ENCODE measurements around the gene NKAIN4.

- TF ChIP-seq EZH2phosphoT487 (IDR thresholded peaks at IDR 0.05; ENCODE audit: borderline replicate concordance, low read length) (no peak), CTCF (IDR thresholded peaks at IDR 0.05; ENCODE audit: low read depth, low read length, poor library complexity, severe bottlenecking) (no peak)
Observed at GRCh38 chr20:63290136-63290676, 35.9 kb upstream of the NKAIN4 start.

All from DOHH2 (cell line).